Tibial nerve (tissue), 4 donors: ENCODE results near the gene CLMN.

ENCODE experiments used
- EP300 ChIP-seq, 2 donors: sonication (generic); formaldehyde crosslinking; IDR thresholded peaks; one replicate each; pipeline ENCODE4 v1.6.1; 2017; ENCODE audit warnings: antibody characterized with exemption in 2 of 2, mild to moderate bottlenecking in 1 of 2
- POLR2A ChIP-seq, 2 donors: fragments of 450-650 bp; IDR thresholded peaks; one replicate each; pipeline ENCODE4 v1.6.1; 2017; ENCODE audit warnings: antibody characterized with exemption in 2 of 2, mild to moderate bottlenecking in 2 of 2, moderate library complexity in 2 of 2
- TF ChIP-seq, protein P1 (sequence below), 5 experiments: fragments of 200-600 bp in 3 of 5; fragments of 450-650 bp in 2 of 5; sonication (generic) in 3 of 5; IDR thresholded peaks; one replicate each; pipeline ENCODE4 v1.5.1; 2016 to 2019; ENCODE audit warnings: antibody characterized with exemption in 5 of 5, mild to moderate bottlenecking in 3 of 5, moderate library complexity in 2 of 5

DNA sequence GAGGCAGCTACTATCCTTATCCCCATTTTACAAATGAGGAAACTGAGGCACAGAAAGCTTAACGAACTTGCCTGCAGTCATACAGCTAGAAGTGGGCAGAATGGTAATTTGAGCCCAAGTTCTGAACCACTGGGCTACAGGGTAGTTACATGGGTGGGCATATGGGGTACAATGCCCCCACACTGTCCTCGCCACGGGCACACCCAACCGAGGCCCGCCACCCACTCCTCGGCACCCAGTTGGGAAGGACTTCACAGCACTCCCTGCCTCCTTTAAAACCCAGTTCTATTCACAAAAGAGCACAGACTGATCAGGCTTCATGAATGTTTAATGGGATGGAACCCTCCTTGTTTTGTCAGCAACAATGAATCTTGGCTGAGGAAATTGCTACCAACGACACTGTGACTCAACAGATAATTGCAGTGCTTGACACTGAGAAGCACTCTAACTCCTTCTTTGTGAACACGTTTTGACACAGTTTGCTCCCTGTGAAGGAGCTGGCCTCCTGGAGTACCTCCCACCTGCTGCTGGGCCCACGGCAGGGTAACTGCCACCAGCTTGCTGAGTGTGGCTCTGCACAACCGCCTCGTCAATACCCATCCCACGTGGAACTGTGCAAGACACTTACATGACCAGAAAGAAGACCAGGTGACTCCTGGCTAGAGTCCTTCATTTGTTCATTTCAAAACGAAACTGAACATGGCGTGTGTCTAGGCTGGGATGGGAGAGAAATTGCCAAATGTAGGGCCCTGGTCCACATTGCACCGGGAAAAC lies 63.5 kb downstream of the CLMN start:
- TF ChIP-seq, protein P1, sequence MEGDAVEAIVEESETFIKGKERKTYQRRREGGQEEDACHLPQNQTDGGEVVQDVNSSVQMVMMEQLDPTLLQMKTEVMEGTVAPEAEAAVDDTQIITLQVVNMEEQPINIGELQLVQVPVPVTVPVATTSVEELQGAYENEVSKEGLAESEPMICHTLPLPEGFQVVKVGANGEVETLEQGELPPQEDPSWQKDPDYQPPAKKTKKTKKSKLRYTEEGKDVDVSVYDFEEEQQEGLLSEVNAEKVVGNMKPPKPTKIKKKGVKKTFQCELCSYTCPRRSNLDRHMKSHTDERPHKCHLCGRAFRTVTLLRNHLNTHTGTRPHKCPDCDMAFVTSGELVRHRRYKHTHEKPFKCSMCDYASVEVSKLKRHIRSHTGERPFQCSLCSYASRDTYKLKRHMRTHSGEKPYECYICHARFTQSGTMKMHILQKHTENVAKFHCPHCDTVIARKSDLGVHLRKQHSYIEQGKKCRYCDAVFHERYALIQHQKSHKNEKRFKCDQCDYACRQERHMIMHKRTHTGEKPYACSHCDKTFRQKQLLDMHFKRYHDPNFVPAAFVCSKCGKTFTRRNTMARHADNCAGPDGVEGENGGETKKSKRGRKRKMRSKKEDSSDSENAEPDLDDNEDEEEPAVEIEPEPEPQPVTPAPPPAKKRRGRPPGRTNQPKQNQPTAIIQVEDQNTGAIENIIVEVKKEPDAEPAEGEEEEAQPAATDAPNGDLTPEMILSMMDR (IDR thresholded peaks at IDR 0.05): no peak
- TF ChIP-seq EP300 (IDR thresholded peaks at IDR 0.05): no peak
- no peak for TF ChIP-seq POLR2A (IDR thresholded peaks at IDR 0.05)
